A673 (cell line): Measurements from ENCODE around the gene CNGA3. TPM values are rescaled to one million over a fixed set of nuclear protein-coding genes. Genes with fewer than 3 reads are reported as not detected.

Experiments used
- BruUV-seq: library from RNA; stranded (reverse); fragments of 400-500 nt; replicated peaks from 2 replicates; lab custom pipeline; 2021; lab: Mats Ljungman, UMichigan
- CTCF ChIA-PET: fragments of 300-600 bp; sonication (Branson Sonifier 250); formaldehyde crosslinking; loops from one replicate; lab custom pipeline; 2022; ENCODE audit warnings: antibody characterized with exemption; lab: Charles Lee
- POLR2A ChIA-PET: fragments of 300-600 bp; sonication (Branson Sonifier 250); formaldehyde crosslinking; loops from one replicate; lab custom pipeline; 2022; ENCODE audit warnings: antibody characterized with exemption; ENCODE audit not compliant: low non-redundant PET; lab: Charles Lee
- DNase-seq: peaks from one replicate; pipeline ENCODE4 v3.0.0-alpha.2; 2015; ENCODE audit warnings: low spot score
- H3K27ac ChIP-seq: fragments of 200-600 bp; sonication (generic); 2 replicates; pipeline ENCODE4 v1.5.1; 2016; ENCODE audit warnings: mixed run types, low read depth, mild to moderate bottlenecking, mixed read lengths, antibody characterized with exemption, low read length; ENCODE audit not compliant: poor library complexity, severe bottlenecking
- H3K27me3 ChIP-seq: fragments of 200-600 bp; sonication (generic); replicated peaks from 2 replicates; pipeline ENCODE4 v1.6.1; 2017; ENCODE audit warnings: mixed run types, low read depth, mild to moderate bottlenecking, mixed read lengths, antibody characterized with exemption, low read length; ENCODE audit not compliant: insufficient read depth, poor library complexity
- H3K36me3 ChIP-seq: fragments of 200-600 bp; sonication (generic); 2 replicates; pipeline ENCODE4 v1.6.1; 2016; ENCODE audit warnings: mixed run types, mild to moderate bottlenecking, mixed read lengths, antibody characterized with exemption, low read length; ENCODE audit not compliant: insufficient read depth, poor library complexity, severe bottlenecking
- H3K4me1 ChIP-seq: fragments of 200-600 bp; sonication (generic); 2 replicates; pipeline ENCODE4 v1.6.1; 2017; ENCODE audit warnings: mixed run types, mild to moderate bottlenecking, mixed read lengths, antibody characterized with exemption, low read length; ENCODE audit not compliant: insufficient read depth, poor library complexity, severe bottlenecking
- H3K4me3 ChIP-seq: fragments of 200-600 bp; sonication (generic); 2 replicates; pipeline ENCODE4 v1.5.1; 2016; ENCODE audit warnings: low read depth, mixed run types, mild to moderate bottlenecking, mixed read lengths, low read length; ENCODE audit not compliant: poor library complexity, severe bottlenecking
- H3K9me3 ChIP-seq: fragments of 200-600 bp; sonication (generic); 2 replicates; pipeline ENCODE4 v1.6.1; 2016; ENCODE audit warnings: mixed run types, low read depth, mild to moderate bottlenecking, mixed read lengths, antibody characterized with exemption, low read length; ENCODE audit not compliant: poor library complexity, severe bottlenecking
- CTCF ChIP-seq: fragments of 300-800, 200-600 bp; sonication (generic); conservative IDR thresholded peaks from 2 replicates; pipeline ENCODE4 v1.5.1; 2017; ENCODE audit warnings: low read depth, mild to moderate bottlenecking, antibody characterized with exemption, low read length, moderate library complexity, mixed read lengths
- EZH2 ChIP-seq: fragments of 200-600 bp; sonication (generic); IDR thresholded peaks from 2 replicates; pipeline ENCODE4 v1.6.1; 2017; ENCODE audit warnings: borderline replicate concordance, low read depth, mild to moderate bottlenecking, mixed read lengths, antibody characterized with exemption, low read length; ENCODE audit not compliant: poor library complexity, severe bottlenecking
- intact Hi-C: fragments of 100-400 bp; cut with micrococcal nuclease; formaldehyde crosslinking; loops from one replicate; pipeline ENCODE4 v1.10.0; 2022; ENCODE audit not compliant: unreplicated experiment
- total RNA-seq: library from RNA; stranded (reverse); gene quantifications from 2 replicates; pipeline ENCODE4 v1.2.3, GENCODE V29; 2021

The CNGA3 gene
- total RNA-seq, 1 experiment from 2014 or later = not detected

- ChIA-PET POLR2A (no interaction called here), CTCF (no interaction called here)
- no peak overlapping the region for H3K27ac ChIP-seq
- no peak overlapping the region for H3K4me3 ChIP-seq
- TF ChIP-seq EZH2 (no peak), CTCF (no peak)
- no peaks in the 10 kb centered on the region for H3K9me3 ChIP-seq
- peaks cover 64% of the 10 kb centered on the region for H3K27me3 ChIP-seq
- no peak for DNase-seq
- intact Hi-C loops = no loop called here
- no TSS peak for BruUV-seq
- H3K4me1 ChIP-seq = no peaks in the 10 kb centered on the region
- H3K36me3 ChIP-seq = no peaks in the 10 kb centered on the region
Measured at GRCh38 chr2:98350411-98350810, 4.2 kb downstream of the CNGA3 start.

- intact Hi-C loops = no loop called here
- Histone ChIP-seq H3K27me3 (peaks cover 34% of the 10 kb centered on the region), H3K36me3 (no peaks in the 10 kb centered on the region), H3K9me3 (no peaks in the 10 kb centered on the region), H3K4me1 (no peaks in the 10 kb centered on the region), H3K4me3 (no peak overlapping the region), H3K27ac (no peak overlapping the region)
- ChIA-PET POLR2A (no interaction called here), CTCF (no interaction called here)
- TF ChIP-seq EZH2 = no peak
- no peak for TF ChIP-seq CTCF
- no TSS peak for BruUV-seq
- no peak for DNase-seq
Measured at GRCh38 chr2:98355881-98356280, 9.6 kb downstream of the CNGA3 start.

- no TSS peak for BruUV-seq
Measured at GRCh38 chr2:98356729-98357128, 10.5 kb downstream of the CNGA3 start.

More at GRCh38 chr2:98356729-98357128, 10.5 kb downstream of the CNGA3 start:
- no peak overlapping the region for H3K27ac ChIP-seq
- POLR2A ChIA-PET = no interaction called here
- H3K27me3 ChIP-seq = peaks cover 33% of the 10 kb centered on the region
- H3K9me3 ChIP-seq = no peaks in the 10 kb centered on the region
- no peak for DNase-seq
- intact Hi-C loops = no loop called here
- H3K36me3 ChIP-seq = no peaks in the 10 kb centered on the region
- H3K4me1 ChIP-seq = no peaks in the 10 kb centered on the region
- CTCF ChIA-PET = no interaction called here
- no peak overlapping the region for H3K4me3 ChIP-seq
- no peak for TF ChIP-seq CTCF
- TF ChIP-seq EZH2 = no peak
